HepG2 (cell line): Measurements from ENCODE around the gene PRKN. TPM values are rescaled to one million over a fixed set of nuclear protein-coding genes. Genes with fewer than 3 reads are reported as not detected.

Experiments used
- ATAC-seq: fragments of 200-7000 bp; cut with Tn5 transposase; 3 replicates; pipeline ENCODE4 v1.9.1; 2020; ENCODE audit warnings: mild to moderate bottlenecking, moderate library complexity
- BruUV-seq: library from RNA; stranded (reverse); fragments of 400-500 nt; replicated peaks from 2 replicates; lab custom pipeline; 2021; lab: Mats Ljungman, UMichigan
- CTCF ChIA-PET: fragments of 300-600 bp; formaldehyde crosslinking; extraction: SDS; loops from one replicate; lab custom pipeline; 2021; ENCODE audit warnings: low total read pairs, inconsistent platforms, low intra/inter-chr PET ratio; lab: Yijun Ruan, JAX
- POLR2A ChIA-PET: fragments of 350-600 bp; sonication (Branson Sonifier 250); formaldehyde crosslinking; loops from one replicate; lab custom pipeline; 2020; ENCODE audit warnings: antibody characterized with exemption, inconsistent platforms; lab: Yijun Ruan, JAX
- DNase-seq: peaks from one replicate; pipeline ENCODE4 v3.0.0-alpha.2; 2015; ENCODE audit warnings: low spot score
- FAIRE-seq: peaks from 3 replicates; lab custom pipeline; 2011; peaks lifted over from hg19 to GRCh38; lab: Jason Lieb, UNC
- H2AFZ ChIP-seq: one replicate; pipeline ENCODE4 v1.6.1; 2011; ENCODE audit warnings: low read length, inconsistent platforms
- H3K27ac ChIP-seq: fragments of 300-600 bp; 3 replicates; pipeline ENCODE4 v1.8.0; 2011; ENCODE audit warnings: mixed run types, mild to moderate bottlenecking, mixed read lengths, low read length, inconsistent platforms; ENCODE audit not compliant: insufficient read depth; ENCODE audit errors: extremely low read length
- H3K27me3 ChIP-seq, 2 experiments: fragments of 200-600 bp in 1 of 2; 2 replicates in 1 of 2; 3 replicates in 1 of 2; pipeline versions ENCODE4 v1.6.0 to v1.8.0; 2011; ENCODE audit warnings: low read length in 2 of 2, mild to moderate bottlenecking in 2 of 2, moderate library complexity in 2 of 2, inconsistent platforms in 1 of 2; ENCODE audit not compliant: insufficient read depth in 2 of 2, control insufficient read depth in 1 of 2
- H3K36me3 ChIP-seq, 2 experiments: fragments of 200-600 bp in 1 of 2; replicated peaks in 1 of 2; 2 replicates in 1 of 2; 3 replicates in 1 of 2; pipeline versions ENCODE4 v1.5.1 to v1.8.0; 2011; ENCODE audit warnings: low read length in 2 of 2, inconsistent platforms in 1 of 2; ENCODE audit not compliant: insufficient read depth in 2 of 2, control insufficient read depth in 1 of 2
- H3K4me1 ChIP-seq: 2 replicates; pipeline ENCODE4 v1.5.1; 2012; ENCODE audit warnings: low read length, inconsistent platforms; ENCODE audit not compliant: insufficient read depth
- H3K4me2 ChIP-seq: 2 replicates; pipeline ENCODE4 v1.6.0; 2011; ENCODE audit warnings: low read depth, low read length, inconsistent platforms
- H3K4me3 ChIP-seq, 3 experiments: fragments of 200-600 bp in 1 of 3; sonication (generic), shearing (Covaris generic) in 1 of 3; replicated peaks in 1 of 3; 2 replicates each; pipeline ENCODE4 v1.5.1; 2011 to 2016; ENCODE audit warnings: low read length in 3 of 3, inconsistent platforms in 2 of 3, low read depth in 2 of 3, mild to moderate bottlenecking in 2 of 3, control low read depth in 1 of 3, mixed read lengths in 1 of 3; ENCODE audit not compliant: insufficient read depth in 1 of 3
- H3K79me2 ChIP-seq: one replicate; pipeline ENCODE4 v1.6.1; 2011; ENCODE audit warnings: low read length, inconsistent platforms; ENCODE audit not compliant: insufficient read depth
- H3K9ac ChIP-seq: 2 replicates; pipeline ENCODE4 v1.6.0; 2011; ENCODE audit warnings: mild to moderate bottlenecking, low read depth, low read length, inconsistent platforms; ENCODE audit not compliant: insufficient read depth
- H3K9me3 ChIP-seq: 2 replicates; pipeline ENCODE4 v1.5.1; 2012; ENCODE audit warnings: mild to moderate bottlenecking, low read length
- H4K20me1 ChIP-seq: 2 replicates; pipeline ENCODE4 v1.6.0; 2011; ENCODE audit warnings: inconsistent platforms, mild to moderate bottlenecking, low read length, moderate library complexity; ENCODE audit not compliant: insufficient read depth
- ADNP ChIP-seq: sonication (generic); formaldehyde crosslinking; IDR thresholded peaks from 2 replicates; pipeline ENCODE4 v1.4.0; 2020; ENCODE audit warnings: missing genetic modification reagents
- GATAD1 ChIP-seq: IDR thresholded peaks from 2 replicates; pipeline ENCODE4 v1.6.1; 2016; ENCODE audit warnings: missing genetic modification reagents, missing compliant biosample characterization
- HDAC1 ChIP-seq: sonication (generic); formaldehyde crosslinking; IDR thresholded peaks from 2 replicates; pipeline ENCODE4 v1.5.1; 2020; ENCODE audit warnings: mild to moderate bottlenecking, missing genetic modification reagents
- HOXA5 ChIP-seq: sonication (generic); formaldehyde crosslinking; IDR thresholded peaks from 2 replicates; pipeline ENCODE4 v1.4.0; 2020; ENCODE audit warnings: missing genetic modification reagents
- IKZF4 ChIP-seq: sonication (generic); formaldehyde crosslinking; IDR thresholded peaks from 2 replicates; pipeline ENCODE4 v1.5.1; 2020; ENCODE audit warnings: borderline replicate concordance, mild to moderate bottlenecking, low read depth, missing genetic modification reagents; ENCODE audit errors: not compliant biosample characterization
- MBNL3 ChIP-seq: fragments of 250-450 bp; sonication (Bioruptor Pico); conservative IDR thresholded peaks from 2 replicates; pipeline ENCODE4 v1.8.0; 2022; ENCODE audit warnings: mild to moderate bottlenecking, inconsistent platforms
- MED8 ChIP-seq: sonication (generic); formaldehyde crosslinking; IDR thresholded peaks from 2 replicates; pipeline ENCODE4 v1.8.1; 2023; ENCODE audit warnings: mild to moderate bottlenecking, missing genetic modification reagents; ENCODE audit not compliant: insufficient replicate concordance
- PHF5A ChIP-seq: IDR thresholded peaks from one replicate; pipeline ENCODE4 v1.6.1; 2018; ENCODE audit warnings: low read depth, missing genetic modification reagents; ENCODE audit not compliant: unreplicated experiment
- POGZ ChIP-seq: sonication (generic); formaldehyde crosslinking; IDR thresholded peaks from 2 replicates; pipeline ENCODE4 v1.4.0; 2020; ENCODE audit warnings: mild to moderate bottlenecking, missing genetic modification reagents
- SNAPC2 ChIP-seq: sonication (generic); formaldehyde crosslinking; IDR thresholded peaks from 2 replicates; pipeline ENCODE4 v1.8.1; 2022; ENCODE audit warnings: mild to moderate bottlenecking, missing genetic modification reagents
- TBX3 ChIP-seq: fragments of 450-650 bp; IDR thresholded peaks from 2 replicates; pipeline ENCODE4 v1.6.1; 2017; ENCODE audit warnings: antibody characterized with exemption, mild to moderate bottlenecking, inconsistent platforms, borderline replicate concordance
- THYN1 ChIP-seq: sonication (generic); formaldehyde crosslinking; IDR thresholded peaks from 2 replicates; pipeline ENCODE4 v1.8.1; 2023; ENCODE audit warnings: low read depth, mild to moderate bottlenecking, moderate library complexity, missing genetic modification reagents, borderline replicate concordance
- TIGD3 ChIP-seq: sonication (generic); formaldehyde crosslinking; IDR thresholded peaks from 2 replicates; pipeline ENCODE4 v1.5.1; 2020; ENCODE audit warnings: mild to moderate bottlenecking, missing genetic modification reagents, borderline replicate concordance
- XBP1 ChIP-seq: sonication (generic); formaldehyde crosslinking; IDR thresholded peaks from 2 replicates; pipeline ENCODE4 v1.5.0; 2020; ENCODE audit warnings: missing genetic modification reagents
- ZNF234 ChIP-seq: sonication (generic); formaldehyde crosslinking; conservative IDR thresholded peaks from 2 replicates; pipeline ENCODE4 v1.5.1; 2020; ENCODE audit warnings: mild to moderate bottlenecking, missing genetic modification reagents
- ZNF703 ChIP-seq: sonication (generic); formaldehyde crosslinking; IDR thresholded peaks from 2 replicates; pipeline ENCODE4 v1.5.1; 2020; ENCODE audit warnings: missing genetic modification reagents, mild to moderate bottlenecking, moderate library complexity, borderline replicate concordance
- ZNF772 ChIP-seq: sonication (generic); formaldehyde crosslinking; IDR thresholded peaks from 2 replicates; pipeline ENCODE4 v1.5.0; 2020; ENCODE audit warnings: mild to moderate bottlenecking, missing genetic modification reagents
- ZSCAN29 ChIP-seq: sonication (generic); formaldehyde crosslinking; conservative IDR thresholded peaks from 2 replicates; pipeline ENCODE4 v1.4.0; 2020; ENCODE audit warnings: mild to moderate bottlenecking, missing genetic modification reagents
- ZZZ3 ChIP-seq: sonication (generic); formaldehyde crosslinking; IDR thresholded peaks from 2 replicates; pipeline ENCODE4 v1.4.0; 2020; ENCODE audit warnings: missing genetic modification reagents, mild to moderate bottlenecking, borderline replicate concordance
- WGBS: methylation state at CpG from one replicate; pipeline ENCODE4 v1.1.6; 2017; ENCODE audit warnings: low lambda C conversion rate; 5-methylcytosine and 5-hydroxymethylcytosine counted together
- in situ Hi-C: cut with HindIII; loops from 2 replicates; pipeline ENCODE4 v1.10.0; 2017; ENCODE audit warnings: low pct_unique_long_range_greater_than_20kb; ENCODE audit not compliant: extremely low pct_ligation_motif_present
- intact Hi-C: fragments of 100-400 bp; cut with micrococcal nuclease; formaldehyde crosslinking; loops from one replicate; pipeline ENCODE4 v1.10.0; 2022; ENCODE audit not compliant: unreplicated experiment
- polyA plus RNA-seq, 8 experiments: library from polyadenylated mRNA; depleted of rRNA in 3 of 8; stranded (reverse) in 7 of 8; unstranded in 1 of 8; fragments of >200 nt; fragmentation: Illumina TruSeq in 4 of 8; extraction: Trizol in 4 of 8; gene quantifications; 2 replicates each; pipeline versions ENCODE4 v1.2.1 to v1.2.3, GENCODE V29; 2011 to 2016; ENCODE audit warnings: low read depth in 4 of 8, missing spikeins in 1 of 8, mixed read lengths in 1 of 8; ENCODE audit not compliant: insufficient read depth in 1 of 8
- total RNA-seq, 5 experiments: library from RNA; depleted of rRNA; stranded (reverse); fragments of >200 nt; fragmentation: Illumina TruSeq; extraction: Trizol; gene quantifications; 2 replicates each; pipeline ENCODE4 v1.2.3, GENCODE V29; 2016; ENCODE audit warnings: low read depth in 1 of 5
- TF ChIP-seq, protein P1 (sequence below): IDR thresholded peaks from 2 replicates; pipeline ENCODE4 v1.4.0; 2020; ENCODE audit warnings: mild to moderate bottlenecking, missing genetic modification reagents

PRKN gene
- total and polyA plus RNA-seq, 2 of the 13 experiments (the other 11 are each of a cell fraction or from before 2014, with no cell fraction given) = 0.31 to 0.44 TPM

- TF ChIP-seq THYN1 (CRISPR knock-in tag) (no peak), HOXA5 (CRISPR knock-in tag) (no peak), TBX3 (no peak)
Measured at GRCh38 chr6:161354956-161355355, 1372.6 kb downstream of the PRKN start (continued).

DNA sequence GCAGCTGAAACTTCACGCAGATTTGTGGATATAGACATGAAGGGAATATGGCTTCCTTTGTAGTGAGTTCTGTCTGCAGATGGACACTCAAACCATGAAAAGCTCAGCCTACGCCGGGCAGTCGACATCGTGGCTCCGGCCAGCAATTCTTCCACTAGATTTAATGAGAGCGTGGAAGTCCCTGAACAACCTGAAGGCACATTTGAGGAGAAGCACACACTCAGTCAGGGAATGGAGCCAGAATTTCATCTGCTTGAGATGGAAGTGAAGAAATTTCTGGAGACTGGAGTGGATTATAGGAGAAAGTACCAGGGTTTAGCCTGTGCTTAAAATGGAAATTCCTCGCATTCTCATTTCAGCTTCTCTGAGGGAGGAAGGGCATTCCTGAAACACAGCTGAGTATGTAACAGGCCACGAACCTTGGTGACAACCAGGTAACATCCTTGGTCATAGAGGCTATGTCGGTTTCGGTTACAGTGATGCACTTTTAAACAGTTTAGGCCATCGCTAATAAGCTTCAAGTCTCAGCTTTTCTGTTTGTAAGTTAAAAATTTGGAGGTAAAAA, 1373.2 kb downstream of the PRKN start:
- WGBS = 75% methylated on average over 12 of the region's 12 CpGs
- intact Hi-C loops = no loop called here
- no peak for FAIRE-seq
- Histone ChIP-seq H3K9me3 (no peaks in the 10 kb centered on the region), H3K4me1 (no peaks in the 10 kb centered on the region), H3K27me3 (no peaks in the 10 kb centered on the region), H3K27ac (no peak overlapping the region), H3K4me2 (no peak overlapping the region), H3K36me3 (no peaks in the 10 kb centered on the region), H3K9ac (no peak overlapping the region), H2AFZ (no peak overlapping the region), H3K79me2 (no peaks in the 10 kb centered on the region), H3K4me3 (no peak overlapping the region), H4K20me1 (no peaks in the 10 kb centered on the region)
- POLR2A ChIA-PET = no interaction called here
- CTCF ChIA-PET = no interaction called here
- BruUV-seq = no TSS peak
- TF ChIP-seq IKZF4 = no peak
- no peak for TF ChIP-seq XBP1
- TF ChIP-seq SNAPC2 (CRISPR knock-in tag) = no peak
- no peak for TF ChIP-seq HDAC1 (CRISPR knock-in tag)
- TF ChIP-seq ADNP (CRISPR knock-in tag) = no peak
- TF ChIP-seq TIGD3 = no peak
- TF ChIP-seq ZNF703 = no peak
- TF ChIP-seq, protein P1, sequence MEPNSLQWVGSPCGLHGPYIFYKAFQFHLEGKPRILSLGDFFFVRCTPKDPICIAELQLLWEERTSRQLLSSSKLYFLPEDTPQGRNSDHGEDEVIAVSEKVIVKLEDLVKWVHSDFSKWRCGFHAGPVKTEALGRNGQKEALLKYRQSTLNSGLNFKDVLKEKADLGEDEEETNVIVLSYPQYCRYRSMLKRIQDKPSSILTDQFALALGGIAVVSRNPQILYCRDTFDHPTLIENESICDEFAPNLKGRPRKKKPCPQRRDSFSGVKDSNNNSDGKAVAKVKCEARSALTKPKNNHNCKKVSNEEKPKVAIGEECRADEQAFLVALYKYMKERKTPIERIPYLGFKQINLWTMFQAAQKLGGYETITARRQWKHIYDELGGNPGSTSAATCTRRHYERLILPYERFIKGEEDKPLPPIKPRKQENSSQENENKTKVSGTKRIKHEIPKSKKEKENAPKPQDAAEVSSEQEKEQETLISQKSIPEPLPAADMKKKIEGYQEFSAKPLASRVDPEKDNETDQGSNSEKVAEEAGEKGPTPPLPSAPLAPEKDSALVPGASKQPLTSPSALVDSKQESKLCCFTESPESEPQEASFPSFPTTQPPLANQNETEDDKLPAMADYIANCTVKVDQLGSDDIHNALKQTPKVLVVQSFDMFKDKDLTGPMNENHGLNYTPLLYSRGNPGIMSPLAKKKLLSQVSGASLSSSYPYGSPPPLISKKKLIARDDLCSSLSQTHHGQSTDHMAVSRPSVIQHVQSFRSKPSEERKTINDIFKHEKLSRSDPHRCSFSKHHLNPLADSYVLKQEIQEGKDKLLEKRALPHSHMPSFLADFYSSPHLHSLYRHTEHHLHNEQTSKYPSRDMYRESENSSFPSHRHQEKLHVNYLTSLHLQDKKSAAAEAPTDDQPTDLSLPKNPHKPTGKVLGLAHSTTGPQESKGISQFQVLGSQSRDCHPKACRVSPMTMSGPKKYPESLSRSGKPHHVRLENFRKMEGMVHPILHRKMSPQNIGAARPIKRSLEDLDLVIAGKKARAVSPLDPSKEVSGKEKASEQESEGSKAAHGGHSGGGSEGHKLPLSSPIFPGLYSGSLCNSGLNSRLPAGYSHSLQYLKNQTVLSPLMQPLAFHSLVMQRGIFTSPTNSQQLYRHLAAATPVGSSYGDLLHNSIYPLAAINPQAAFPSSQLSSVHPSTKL (CRISPR knock-in tag) = no peak
- no peak for TF ChIP-seq ZZZ3
- TF ChIP-seq MBNL3 (CRISPR knock-in tag) = no peak
- no peak for TF ChIP-seq ZNF234 (CRISPR knock-in tag)
- TF ChIP-seq MED8 (CRISPR knock-in tag) = no peak
- TF ChIP-seq POGZ (CRISPR knock-in tag) = no peak
- TF ChIP-seq PHF5A (CRISPR knock-in tag) = no peak
- TF ChIP-seq GATAD1 (CRISPR knock-in tag) = no peak
- TF ChIP-seq ZSCAN29 (CRISPR knock-in tag) = no peak
- no peak for TF ChIP-seq ZNF772 (CRISPR knock-in tag)
- ATAC-seq = no peak
- in situ Hi-C loops = loop anchor here (25.0 kb wide), 1 partner anchor 617 kb away; no protein-coding TSS in a partner anchor
- DNase-seq = no peak
